ENCODE data around the gene KLF3. TPM values are rescaled to one million over a fixed set of nuclear protein-coding genes. Genes with fewer than 3 reads are reported as not detected.

KLF3 gene
- total and polyA plus RNA-seq, 2 experiments from 2014 or later: 15.0 to 16.5 TPM

DNA sequence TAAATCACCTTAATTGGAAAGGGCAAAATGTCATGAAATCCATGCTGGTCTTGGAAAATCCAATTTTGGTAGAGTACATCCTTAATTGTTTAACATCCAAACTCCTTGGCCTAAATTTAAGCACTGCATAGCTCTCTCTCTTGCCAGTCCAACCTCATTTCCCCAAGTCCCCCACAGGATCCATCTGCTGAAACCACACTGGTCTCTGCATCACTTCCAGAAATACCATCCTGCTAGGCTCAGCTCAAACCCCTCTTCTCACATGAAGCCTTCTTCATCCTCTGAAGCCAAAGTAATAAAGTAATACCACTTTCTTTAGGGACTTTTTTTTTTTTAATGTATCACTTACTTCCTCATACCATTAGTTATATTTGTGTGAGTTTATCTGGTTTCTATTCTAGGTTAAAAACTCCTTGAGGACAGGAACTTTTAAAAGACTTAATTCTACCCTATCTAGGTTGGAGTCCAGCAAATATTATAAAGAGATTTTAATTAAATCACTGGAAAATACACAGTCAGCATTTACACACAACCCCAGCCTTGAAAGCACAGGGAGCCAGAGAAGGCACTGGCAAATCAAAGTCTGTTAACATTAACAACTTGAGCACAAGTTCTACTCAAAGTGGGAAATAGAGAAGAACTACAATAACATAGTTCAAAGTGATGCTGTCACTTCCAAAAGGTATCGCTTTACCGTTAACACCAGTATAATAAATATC is 16.7 kb upstream of the KLF3 start:
- no peaks in the 10 kb centered on the region; the same call in 2 of the 3 replicates for H3K9me3 Mint-ChIP-seq
- Histone ChIP-seq H3F3A (replicated peaks; ENCODE audit: low read depth) (no peaks in the 10 kb centered on the region), H3K4me2 (no peak overlapping the region), H3K4me1 (ENCODE audit: insufficient read depth) (no peaks in the 10 kb centered on the region), H3K4me3 (no peak overlapping the region), H3K27ac (ENCODE audit: low read depth) (no peak overlapping the region), H3K36me3 (ENCODE audit: insufficient read depth) (no peaks in the 10 kb centered on the region), H4K20me1 (replicated peaks; ENCODE audit: insufficient read depth) (no peaks in the 10 kb centered on the region), H3K9me2 (ENCODE audit: insufficient read depth) (no peaks in the 10 kb centered on the region), H3K27me3 (ENCODE audit: insufficient read depth) (no peaks in the 10 kb centered on the region), H2AFZ (no peak overlapping the region), H3K79me2 (replicated peaks; ENCODE audit: insufficient read depth) (no peaks in the 10 kb centered on the region)
- ATAC-seq (no peak), DNase-seq (ENCODE audit: low spot score) (no peak)
- no peak overlapping the region for H3K4me3 Mint-ChIP-seq
- H3K27ac Mint-ChIP-seq: no peak overlapping the region
- no peaks in the 10 kb centered on the region for H3K4me1 Mint-ChIP-seq
- H3K27me3 Mint-ChIP-seq (ENCODE audit: insufficient read depth, low read depth, poor library complexity): peaks cover 3% of the 10 kb centered on the region
- H3K36me3 Mint-ChIP-seq (ENCODE audit: low read depth): no peaks in the 10 kb centered on the region
- TF ChIP-seq ZNF462 (CRISPR knock-in tag; IDR thresholded peaks at IDR 0.05) (no peak), EZH2 (IDR thresholded peaks at IDR 0.05; ENCODE audit: low read depth, unreplicated experiment) (no peak), ZNF114 (CRISPR knock-in tag; IDR thresholded peaks at IDR 0.05) (no peak), REST (IDR thresholded peaks at IDR 0.05; ENCODE audit: unreplicated experiment) (no peak), NANOG (IDR thresholded peaks at IDR 0.05; ENCODE audit: borderline replicate concordance) (no peak), POLR2AphosphoS5 (IDR thresholded peaks at IDR 0.05; ENCODE audit: low read depth) (no peak), ZNF331 (CRISPR knock-in tag; IDR thresholded peaks at IDR 0.05; ENCODE audit: low read depth) (no peak), JUNB (IDR thresholded peaks at IDR 0.05; ENCODE audit: unreplicated experiment) (no peak), EZH2phosphoT487 (IDR thresholded peaks at IDR 0.05; ENCODE audit: unreplicated experiment) (no peak), STAT1 (IDR thresholded peaks at IDR 0.05; ENCODE audit: unreplicated experiment) (no peak), CTCF (conservative IDR thresholded peaks at IDR 0.05; ENCODE audit: low read depth in 2 of 2) (no peak), CREB1 (CRISPR knock-in tag; IDR thresholded peaks at IDR 0.05; ENCODE audit: low read depth) (no peak)
- TF ChIP-seq, protein P1, sequence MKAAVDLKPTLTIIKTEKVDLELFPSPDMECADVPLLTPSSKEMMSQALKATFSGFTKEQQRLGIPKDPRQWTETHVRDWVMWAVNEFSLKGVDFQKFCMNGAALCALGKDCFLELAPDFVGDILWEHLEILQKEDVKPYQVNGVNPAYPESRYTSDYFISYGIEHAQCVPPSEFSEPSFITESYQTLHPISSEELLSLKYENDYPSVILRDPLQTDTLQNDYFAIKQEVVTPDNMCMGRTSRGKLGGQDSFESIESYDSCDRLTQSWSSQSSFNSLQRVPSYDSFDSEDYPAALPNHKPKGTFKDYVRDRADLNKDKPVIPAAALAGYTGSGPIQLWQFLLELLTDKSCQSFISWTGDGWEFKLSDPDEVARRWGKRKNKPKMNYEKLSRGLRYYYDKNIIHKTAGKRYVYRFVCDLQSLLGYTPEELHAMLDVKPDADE (IDR thresholded peaks at IDR 0.05): no peak
